ENCODE results near the gene CCN2.

DNA sequence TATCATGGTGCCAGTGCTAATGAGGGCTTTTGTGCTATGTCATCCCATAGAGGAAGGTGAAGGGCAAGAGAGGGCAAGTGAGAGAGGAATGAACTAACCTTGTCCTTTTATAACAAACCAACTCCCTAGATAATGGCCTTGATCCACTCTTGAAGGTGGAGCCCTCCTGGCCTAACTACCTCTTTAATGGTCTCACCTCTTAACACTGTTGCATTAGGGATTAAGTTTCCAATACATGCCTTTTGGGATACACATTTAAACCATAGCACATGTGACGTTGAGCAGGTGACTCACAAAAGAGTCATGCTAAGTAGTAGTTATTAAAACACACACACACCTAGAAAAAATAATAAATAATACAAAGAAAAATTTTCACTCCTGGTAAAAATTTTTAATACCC is 36.9 kb downstream of the CCN2 start:
- TF ChIP-seq, protein P1, sequence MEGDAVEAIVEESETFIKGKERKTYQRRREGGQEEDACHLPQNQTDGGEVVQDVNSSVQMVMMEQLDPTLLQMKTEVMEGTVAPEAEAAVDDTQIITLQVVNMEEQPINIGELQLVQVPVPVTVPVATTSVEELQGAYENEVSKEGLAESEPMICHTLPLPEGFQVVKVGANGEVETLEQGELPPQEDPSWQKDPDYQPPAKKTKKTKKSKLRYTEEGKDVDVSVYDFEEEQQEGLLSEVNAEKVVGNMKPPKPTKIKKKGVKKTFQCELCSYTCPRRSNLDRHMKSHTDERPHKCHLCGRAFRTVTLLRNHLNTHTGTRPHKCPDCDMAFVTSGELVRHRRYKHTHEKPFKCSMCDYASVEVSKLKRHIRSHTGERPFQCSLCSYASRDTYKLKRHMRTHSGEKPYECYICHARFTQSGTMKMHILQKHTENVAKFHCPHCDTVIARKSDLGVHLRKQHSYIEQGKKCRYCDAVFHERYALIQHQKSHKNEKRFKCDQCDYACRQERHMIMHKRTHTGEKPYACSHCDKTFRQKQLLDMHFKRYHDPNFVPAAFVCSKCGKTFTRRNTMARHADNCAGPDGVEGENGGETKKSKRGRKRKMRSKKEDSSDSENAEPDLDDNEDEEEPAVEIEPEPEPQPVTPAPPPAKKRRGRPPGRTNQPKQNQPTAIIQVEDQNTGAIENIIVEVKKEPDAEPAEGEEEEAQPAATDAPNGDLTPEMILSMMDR (conservative IDR thresholded peaks at IDR 0.05 in 1 of 2, IDR thresholded peaks at IDR 0.05 in 1 of 2; ENCODE audit: low read depth in 1 of 2, low read length in 2 of 2), result no peak
- TF ChIP-seq EZH2 (IDR thresholded peaks at IDR 0.05; ENCODE audit: low read length, missing control alignments), result no peak

All from fibroblast of lung (primary cell).